Measurements from ENCODE around the gene NDST1.

Gene NDST1

GRCh38 chr5:150600616-150601490 is 92.9 kb downstream of the NDST1 start:
- in situ Hi-C loops (cut with MboI; ENCODE audit: low sequenced_read_pairs) = no loop called here

GRCh38 chr5:150601491-150602345 is 93.8 kb downstream of the NDST1 start:
- in situ Hi-C loops (cut with MboI; ENCODE audit: low sequenced_read_pairs) = no loop called here

GRCh38 chr5:150603052-150603451 is 95.1 kb downstream of the NDST1 start:
- in situ Hi-C loops (cut with MboI; ENCODE audit: low sequenced_read_pairs) = no loop called here

GRCh38 chr5:150603491-150603890 is 95.6 kb downstream of the NDST1 start:
- in situ Hi-C loops (cut with MboI; ENCODE audit: low sequenced_read_pairs) = no loop called here

GRCh38 chr5:150604010-150604409 is 96.1 kb downstream of the NDST1 start:
- in situ Hi-C loops (cut with MboI; ENCODE audit: low sequenced_read_pairs) = no loop called here

GRCh38 chr5:150604894-150605440 is 97.0 kb downstream of the NDST1 start:
- in situ Hi-C loops (cut with MboI; ENCODE audit: low sequenced_read_pairs) = no loop called here

- in situ Hi-C loops (cut with MboI; ENCODE audit: low sequenced_read_pairs) = no loop called here
Observed at GRCh38 chr5:150605546-150605945, 97.6 kb downstream of the NDST1 start.

GRCh38 chr5:150606476-150606875 is 98.5 kb downstream of the NDST1 start:
- in situ Hi-C loops (cut with MboI; ENCODE audit: low sequenced_read_pairs) = no loop called here

- in situ Hi-C loops (cut with MboI; ENCODE audit: low sequenced_read_pairs) = no loop called here
Observed at GRCh38 chr5:150607105-150607504, 99.2 kb downstream of the NDST1 start.

All from HL-60/S4 treated with phorbol 12-myristate 13-acetate at 8.2 ng/mL for 4 days and 3 days (cell line).